Measurements from ENCODE around the gene MTHFD1L.

DNA sequence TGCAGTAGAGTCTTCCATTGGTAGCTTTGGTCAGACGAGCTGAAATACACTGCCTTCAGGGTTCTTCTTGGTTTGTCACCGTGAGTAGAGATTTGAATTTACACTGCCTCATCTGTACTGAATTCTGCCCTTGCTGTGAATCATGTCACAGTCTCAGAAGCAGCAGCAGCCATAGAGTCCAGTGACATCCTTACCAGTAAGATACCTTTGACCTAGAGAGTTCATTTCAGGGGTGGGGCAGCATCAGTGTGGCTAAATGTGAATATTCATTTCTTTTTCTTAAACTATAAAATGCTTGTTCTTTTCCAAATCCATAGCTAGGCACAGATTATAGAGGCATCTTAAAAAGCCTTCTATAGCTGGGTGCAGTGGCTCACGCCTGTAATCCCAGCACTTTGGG, 223.5 kb downstream of the MTHFD1L start:
- TF ChIP-seq POLR2AphosphoS5 (IDR thresholded peaks at IDR 0.05; ENCODE audit: low read depth, low read length) = no peak
- no peak for TF ChIP-seq SIN3A (IDR thresholded peaks at IDR 0.05; ENCODE audit: borderline replicate concordance, insufficient read depth, low read length)
- TF ChIP-seq TAF1 (IDR thresholded peaks at IDR 0.05; ENCODE audit: borderline replicate concordance, insufficient read depth, low read length) = no peak
- TF ChIP-seq, protein P1, sequence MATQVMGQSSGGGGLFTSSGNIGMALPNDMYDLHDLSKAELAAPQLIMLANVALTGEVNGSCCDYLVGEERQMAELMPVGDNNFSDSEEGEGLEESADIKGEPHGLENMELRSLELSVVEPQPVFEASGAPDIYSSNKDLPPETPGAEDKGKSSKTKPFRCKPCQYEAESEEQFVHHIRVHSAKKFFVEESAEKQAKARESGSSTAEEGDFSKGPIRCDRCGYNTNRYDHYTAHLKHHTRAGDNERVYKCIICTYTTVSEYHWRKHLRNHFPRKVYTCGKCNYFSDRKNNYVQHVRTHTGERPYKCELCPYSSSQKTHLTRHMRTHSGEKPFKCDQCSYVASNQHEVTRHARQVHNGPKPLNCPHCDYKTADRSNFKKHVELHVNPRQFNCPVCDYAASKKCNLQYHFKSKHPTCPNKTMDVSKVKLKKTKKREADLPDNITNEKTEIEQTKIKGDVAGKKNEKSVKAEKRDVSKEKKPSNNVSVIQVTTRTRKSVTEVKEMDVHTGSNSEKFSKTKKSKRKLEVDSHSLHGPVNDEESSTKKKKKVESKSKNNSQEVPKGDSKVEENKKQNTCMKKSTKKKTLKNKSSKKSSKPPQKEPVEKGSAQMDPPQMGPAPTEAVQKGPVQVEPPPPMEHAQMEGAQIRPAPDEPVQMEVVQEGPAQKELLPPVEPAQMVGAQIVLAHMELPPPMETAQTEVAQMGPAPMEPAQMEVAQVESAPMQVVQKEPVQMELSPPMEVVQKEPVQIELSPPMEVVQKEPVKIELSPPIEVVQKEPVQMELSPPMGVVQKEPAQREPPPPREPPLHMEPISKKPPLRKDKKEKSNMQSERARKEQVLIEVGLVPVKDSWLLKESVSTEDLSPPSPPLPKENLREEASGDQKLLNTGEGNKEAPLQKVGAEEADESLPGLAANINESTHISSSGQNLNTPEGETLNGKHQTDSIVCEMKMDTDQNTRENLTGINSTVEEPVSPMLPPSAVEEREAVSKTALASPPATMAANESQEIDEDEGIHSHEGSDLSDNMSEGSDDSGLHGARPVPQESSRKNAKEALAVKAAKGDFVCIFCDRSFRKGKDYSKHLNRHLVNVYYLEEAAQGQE (IDR thresholded peaks at IDR 0.05; ENCODE audit: insufficient read depth in 1 of 2, low read depth in 2 of 2, low read length in 2 of 2) = no peak
